Measurements from ENCODE around the gene BBS2. TPM values are rescaled to one million over a fixed set of nuclear protein-coding genes. Genes with fewer than 3 reads are reported as not detected.

The BBS2 gene
- total RNA-seq, 1 donor from 2014 or later: 29.0 TPM

GRCh38 chr16:56530872-56531271, 11.0 kb upstream of the BBS2 start:
- Histone ChIP-seq H4K20me1 (ENCODE audit: insufficient read depth, low read length) (no peaks in the 10 kb centered on the region), H3K9me3 (ENCODE audit: insufficient read depth, low read depth, low read length) (no peaks in the 10 kb centered on the region), H3K79me2 (ENCODE audit: insufficient read depth, low read length) (no peaks in the 10 kb centered on the region), H3K9ac (ENCODE audit: low read length) (no peak overlapping the region), H3K27me3 (ENCODE audit: insufficient read depth, low read length) (peaks cover 7% of the 10 kb centered on the region), H3K4me2 (ENCODE audit: low read length) (peak overlapping the region; percentile 21), H3K27ac (ENCODE audit: low read depth, low read length) (no peak overlapping the region), H3K36me3 (ENCODE audit: insufficient read depth, low read length) (no peaks in the 10 kb centered on the region), H3K4me3 (ENCODE audit: insufficient read depth, low read depth, low read length) (no peak overlapping the region), H2AFZ (ENCODE audit: low read depth, low read length) (no peak overlapping the region), H3K4me1 (ENCODE audit: insufficient read depth, low read length) (no peaks in the 10 kb centered on the region)
- DNase-seq (ENCODE audit: low read depth) (peak; percentile 32), FAIRE-seq (no peak)
- Mint-ChIP-seq H3K36me3 (ENCODE audit: low read depth, unreplicated experiment) (no peaks in the 10 kb centered on the region), H3K4me1 (ENCODE audit: low read depth, unreplicated experiment) (no peaks in the 10 kb centered on the region), H3K9me3 (ENCODE audit: unreplicated experiment) (no peaks in the 10 kb centered on the region), H3K4me3 (ENCODE audit: unreplicated experiment) (no peak overlapping the region), H3K27me3 (ENCODE audit: low read depth, unreplicated experiment) (peaks cover 40% of the 10 kb centered on the region), H3K27ac (ENCODE audit: unreplicated experiment) (no peak overlapping the region)
- TF ChIP-seq CTCF (IDR thresholded peaks at IDR 0.05; ENCODE audit: insufficient read depth, low read depth, low read length) (no peak), EZH2 (IDR thresholded peaks at IDR 0.05; ENCODE audit: insufficient read depth, low read length) (no peak)

DNA sequence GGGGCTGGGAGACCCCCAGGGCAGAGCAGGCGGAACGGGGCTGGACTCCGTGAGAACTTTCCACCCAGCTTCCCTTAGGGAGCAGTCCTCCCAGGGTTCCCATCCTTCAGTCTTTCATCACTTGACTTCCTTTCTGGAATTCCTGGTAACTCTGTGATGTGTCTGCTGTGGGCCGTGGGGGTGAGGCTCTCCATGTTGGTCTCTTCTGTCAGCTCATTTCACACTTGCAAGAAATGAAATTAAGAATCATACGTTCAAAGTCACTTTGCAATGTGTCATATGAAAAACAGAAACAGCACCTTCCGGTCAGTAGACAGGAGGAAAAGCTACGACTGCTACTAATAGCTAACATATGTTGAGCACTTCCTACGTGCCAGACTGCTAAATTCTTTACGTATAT, 5.4 kb upstream of the BBS2 start:
- peaks cover 9% of the 10 kb centered on the region for H3K27me3 Mint-ChIP-seq (ENCODE audit: low read depth, unreplicated experiment)
- H3K79me2 ChIP-seq (ENCODE audit: insufficient read depth, low read length): no peaks in the 10 kb centered on the region
- no peak overlapping the region for H2AFZ ChIP-seq (ENCODE audit: low read depth, low read length)
- no peak overlapping the region for H3K4me3 ChIP-seq (ENCODE audit: insufficient read depth, low read depth, low read length)
- H3K9me3 Mint-ChIP-seq (ENCODE audit: unreplicated experiment): no peaks in the 10 kb centered on the region
- no peaks in the 10 kb centered on the region for H4K20me1 ChIP-seq (ENCODE audit: insufficient read depth, low read length)
- H3K4me1 Mint-ChIP-seq (ENCODE audit: low read depth, unreplicated experiment): peaks cover 3% of the 10 kb centered on the region
- no peak overlapping the region for H3K27ac ChIP-seq (ENCODE audit: low read depth, low read length)
- DNase-seq (ENCODE audit: low read depth) (no peak), FAIRE-seq (peak; percentile 54)
- H3K27ac Mint-ChIP-seq (ENCODE audit: unreplicated experiment): no peak overlapping the region
- no peak overlapping the region for H3K4me3 Mint-ChIP-seq (ENCODE audit: unreplicated experiment)
- H3K36me3 ChIP-seq (ENCODE audit: insufficient read depth, low read length): no peaks in the 10 kb centered on the region
- no peaks in the 10 kb centered on the region for H3K36me3 Mint-ChIP-seq (ENCODE audit: low read depth, unreplicated experiment)
- no peak for TF ChIP-seq EZH2 (IDR thresholded peaks at IDR 0.05; ENCODE audit: insufficient read depth, low read length)
- no peak for TF ChIP-seq CTCF (IDR thresholded peaks at IDR 0.05; ENCODE audit: insufficient read depth, low read depth, low read length)
- H3K9me3 ChIP-seq (ENCODE audit: insufficient read depth, low read depth, low read length): no peaks in the 10 kb centered on the region
- peaks cover 6% of the 10 kb centered on the region for H3K4me1 ChIP-seq (ENCODE audit: insufficient read depth, low read length)
- H3K4me2 ChIP-seq (ENCODE audit: low read length): peak overlapping the region; percentile 59
- no peak overlapping the region for H3K9ac ChIP-seq (ENCODE audit: low read length)
- H3K27me3 ChIP-seq (ENCODE audit: insufficient read depth, low read length): no peaks in the 10 kb centered on the region

DNA sequence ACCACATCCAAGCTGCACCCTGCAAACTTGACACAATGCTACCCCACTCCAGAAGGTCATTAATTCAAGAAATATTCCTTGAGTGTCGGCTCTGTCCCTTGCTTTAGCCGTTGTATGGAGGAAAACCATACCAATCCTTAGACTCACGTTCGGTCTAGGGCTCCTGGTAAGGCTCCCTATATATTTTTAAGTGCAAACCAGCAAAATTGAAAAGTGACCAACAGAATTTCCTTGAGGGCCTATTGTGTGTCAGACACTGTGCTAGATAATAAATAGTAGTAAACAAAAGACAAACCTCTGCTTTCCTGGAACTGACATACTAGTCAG, 390 bp upstream of the BBS2 start:
- Mint-ChIP-seq H3K4me1 (ENCODE audit: low read depth, unreplicated experiment) (peaks cover 3% of the 10 kb centered on the region), H3K27me3 (ENCODE audit: low read depth, unreplicated experiment) (no peaks in the 10 kb centered on the region), H3K4me3 (ENCODE audit: unreplicated experiment) (peak overlapping the region; percentile 87), H3K36me3 (ENCODE audit: low read depth, unreplicated experiment) (peaks cover under 1% of the 10 kb centered on the region), H3K27ac (ENCODE audit: unreplicated experiment) (no peak overlapping the region), H3K9me3 (ENCODE audit: unreplicated experiment) (no peaks in the 10 kb centered on the region)
- Histone ChIP-seq H2AFZ (ENCODE audit: low read depth, low read length) (peak overlapping the region; percentile 90), H3K79me2 (ENCODE audit: insufficient read depth, low read length) (peaks cover 20% of the 10 kb centered on the region), H3K36me3 (ENCODE audit: insufficient read depth, low read length) (no peaks in the 10 kb centered on the region), H4K20me1 (ENCODE audit: insufficient read depth, low read length) (peaks cover 20% of the 10 kb centered on the region), H3K27ac (ENCODE audit: low read depth, low read length) (no peak overlapping the region), H3K9me3 (ENCODE audit: insufficient read depth, low read depth, low read length) (no peaks in the 10 kb centered on the region), H3K27me3 (ENCODE audit: insufficient read depth, low read length) (no peaks in the 10 kb centered on the region), H3K9ac (ENCODE audit: low read length) (peak overlapping the region; percentile 41), H3K4me1 (ENCODE audit: insufficient read depth, low read length) (peaks cover 5% of the 10 kb centered on the region), H3K4me3 (ENCODE audit: insufficient read depth, low read depth, low read length) (peak overlapping the region; percentile 81), H3K4me2 (ENCODE audit: low read length) (peak overlapping the region; percentile 95)
- TF ChIP-seq EZH2 (IDR thresholded peaks at IDR 0.05; ENCODE audit: insufficient read depth, low read length) (no peak), CTCF (IDR thresholded peaks at IDR 0.05; ENCODE audit: insufficient read depth, low read depth, low read length) (no peak)
- FAIRE-seq (no peak), DNase-seq (ENCODE audit: low read depth) (no peak)

All from astrocyte (in vitro differentiated cells and primary cell).